OCI-LY7 (cell line): Measurements from ENCODE around the gene MACROD2. TPM values are rescaled to one million over a fixed set of nuclear protein-coding genes. Genes with fewer than 3 reads are reported as not detected.

Experiments used
- BruUV-seq: library from RNA; stranded (reverse); fragments of 400-500 nt; replicated peaks from 2 replicates; lab custom pipeline; 2021; lab: Mats Ljungman, UMichigan
- CTCF ChIA-PET: fragments of 300-600 bp; sonication (Branson Sonifier 250); formaldehyde crosslinking; loops from one replicate; lab custom pipeline; 2022; ENCODE audit warnings: antibody characterized with exemption; ENCODE audit not compliant: unreplicated experiment; lab: Charles Lee
- POLR2A ChIA-PET: fragments of 300-600 bp; sonication (Branson Sonifier 250); formaldehyde crosslinking; loops from one replicate; lab custom pipeline; 2022; ENCODE audit warnings: antibody characterized with exemption; lab: Charles Lee
- DNase-seq: peaks from one replicate; pipeline ENCODE4 v3.0.0-alpha.2; 2015; ENCODE audit warnings: low spot score
- H2AFZ ChIP-seq: fragments of 200-600 bp; sonication (generic), shearing (Covaris generic); 2 replicates; pipeline ENCODE4 v1.6.1; 2014; ENCODE audit warnings: mild to moderate bottlenecking, antibody characterized with exemption, low read length, moderate library complexity
- H3K27ac ChIP-seq: fragments of 200-600 bp; sonication (generic); 2 replicates; pipeline ENCODE4 v1.5.1; 2014; ENCODE audit warnings: mixed run types, low read depth, mild to moderate bottlenecking, moderate library complexity, low read length, inconsistent platforms; ENCODE audit not compliant: poor library complexity, severe bottlenecking
- H3K36me3 ChIP-seq: fragments of 200-600 bp; sonication (generic); 2 replicates; pipeline ENCODE4 v1.6.1; 2014; ENCODE audit warnings: mild to moderate bottlenecking, antibody characterized with exemption, low read length, moderate library complexity, mixed read lengths; ENCODE audit not compliant: insufficient read depth
- H3K4me1 ChIP-seq: fragments of 200-600 bp; sonication (generic); 2 replicates; pipeline ENCODE4 v1.5.1; 2014; ENCODE audit warnings: mild to moderate bottlenecking, low read length; ENCODE audit not compliant: insufficient read depth, poor library complexity, severe bottlenecking
- H3K4me2 ChIP-seq: fragments of 200-600 bp; sonication (generic); 2 replicates; pipeline ENCODE4 v1.6.1; 2014; ENCODE audit warnings: mild to moderate bottlenecking, low read length
- H3K4me3 ChIP-seq: fragments of 200-600 bp; sonication (generic); 2 replicates; pipeline ENCODE4 v1.5.1; 2014; ENCODE audit warnings: mild to moderate bottlenecking, low read depth, low read length; ENCODE audit not compliant: poor library complexity, severe bottlenecking
- H3K79me2 ChIP-seq: fragments of 200-600 bp; sonication (generic); 2 replicates; pipeline ENCODE4 v1.6.1; 2016; ENCODE audit warnings: low read depth, mild to moderate bottlenecking, low read length, moderate library complexity, mixed read lengths; ENCODE audit not compliant: insufficient read depth
- H3K9me2 ChIP-seq: fragments of 200-600 bp; sonication (generic); 2 replicates; pipeline ENCODE4 v1.6.1; 2016; ENCODE audit warnings: mild to moderate bottlenecking, low read length, mixed read lengths; ENCODE audit not compliant: insufficient read depth
- H3K9me3 ChIP-seq: fragments of 200-600 bp; sonication (generic); 2 replicates; pipeline ENCODE4 v1.6.1; 2014; ENCODE audit warnings: mild to moderate bottlenecking, mixed run types, low read length, mixed read lengths
- H4K20me1 ChIP-seq: fragments of 200-600 bp; sonication (generic); 2 replicates; pipeline ENCODE4 v1.6.1; 2014; ENCODE audit warnings: mild to moderate bottlenecking, antibody characterized with exemption, low read length, moderate library complexity, mixed read lengths; ENCODE audit not compliant: insufficient read depth
- EZH2phosphoT487 ChIP-seq: fragments of 200-600 bp; sonication (generic); IDR thresholded peaks from 2 replicates; pipeline ENCODE4 v1.6.1; 2018; ENCODE audit warnings: low read depth, borderline replicate concordance, mild to moderate bottlenecking, mixed run types, antibody characterized with exemption, low read length, moderate library complexity, mixed read lengths
- intact Hi-C: fragments of 100-400 bp; cut with micrococcal nuclease; formaldehyde crosslinking; loops from one replicate; pipeline ENCODE4 v1.10.0; 2022; ENCODE audit not compliant: unreplicated experiment
- total RNA-seq, 2 experiments: library from RNA; depleted of rRNA in 1 of 2; stranded (reverse); fragments of >200 nt in 1 of 2; shearing (Covaris generic) in 1 of 2; gene quantifications; 2 replicates each; pipeline ENCODE4 v1.2.3, GENCODE V29; 2014 to 2022
- TF ChIP-seq, protein P1 (sequence below): fragments of 200-600 bp; sonication (generic); conservative IDR thresholded peaks from 2 replicates; pipeline ENCODE4 v1.5.1; 2014; ENCODE audit warnings: mild to moderate bottlenecking, antibody characterized with exemption, low read length, moderate library complexity, mixed read lengths

Gene MACROD2
- total RNA-seq, 2 experiments from 2014 or later, result 0.09 to 4.5 TPM

DNA sequence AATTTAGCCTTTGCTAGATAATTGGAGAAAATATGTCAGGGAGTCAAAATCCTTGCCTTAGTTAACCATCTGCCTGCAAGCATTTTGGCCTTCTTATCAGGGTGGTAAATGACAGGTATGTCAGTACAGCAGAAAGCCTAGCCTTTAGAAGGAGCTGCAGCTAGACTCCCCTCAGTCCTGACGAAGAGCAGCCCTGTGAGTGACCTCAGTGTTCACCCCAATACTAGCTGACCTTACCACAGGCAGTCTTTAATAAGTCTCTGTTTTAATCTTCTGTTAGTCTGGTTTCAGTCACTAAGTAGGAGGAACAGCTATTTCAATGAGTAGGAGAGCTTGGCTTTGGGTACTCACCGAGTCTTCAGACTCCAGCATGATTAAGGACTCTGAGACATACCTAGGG, 682.1 kb downstream of the MACROD2 start:
- intact Hi-C loops, result no loop called here
- H3K4me1 ChIP-seq, result no peaks in the 10 kb centered on the region
- H4K20me1 ChIP-seq, result no peaks in the 10 kb centered on the region
- H2AFZ ChIP-seq, result no peak overlapping the region
- H3K9me2 ChIP-seq, result no peaks in the 10 kb centered on the region
- no peaks in the 10 kb centered on the region for H3K36me3 ChIP-seq
- H3K9me3 ChIP-seq, result no peaks in the 10 kb centered on the region
- TF ChIP-seq EZH2phosphoT487, result no peak
- TF ChIP-seq, protein P1, sequence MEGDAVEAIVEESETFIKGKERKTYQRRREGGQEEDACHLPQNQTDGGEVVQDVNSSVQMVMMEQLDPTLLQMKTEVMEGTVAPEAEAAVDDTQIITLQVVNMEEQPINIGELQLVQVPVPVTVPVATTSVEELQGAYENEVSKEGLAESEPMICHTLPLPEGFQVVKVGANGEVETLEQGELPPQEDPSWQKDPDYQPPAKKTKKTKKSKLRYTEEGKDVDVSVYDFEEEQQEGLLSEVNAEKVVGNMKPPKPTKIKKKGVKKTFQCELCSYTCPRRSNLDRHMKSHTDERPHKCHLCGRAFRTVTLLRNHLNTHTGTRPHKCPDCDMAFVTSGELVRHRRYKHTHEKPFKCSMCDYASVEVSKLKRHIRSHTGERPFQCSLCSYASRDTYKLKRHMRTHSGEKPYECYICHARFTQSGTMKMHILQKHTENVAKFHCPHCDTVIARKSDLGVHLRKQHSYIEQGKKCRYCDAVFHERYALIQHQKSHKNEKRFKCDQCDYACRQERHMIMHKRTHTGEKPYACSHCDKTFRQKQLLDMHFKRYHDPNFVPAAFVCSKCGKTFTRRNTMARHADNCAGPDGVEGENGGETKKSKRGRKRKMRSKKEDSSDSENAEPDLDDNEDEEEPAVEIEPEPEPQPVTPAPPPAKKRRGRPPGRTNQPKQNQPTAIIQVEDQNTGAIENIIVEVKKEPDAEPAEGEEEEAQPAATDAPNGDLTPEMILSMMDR, result no peak
- POLR2A ChIA-PET, result interaction anchor here (1.2 kb wide), 1 partner anchor 22 kb away, joined by 5 read pairs; no protein-coding TSS in a partner anchor
- no peak overlapping the region for H3K27ac ChIP-seq
- no peak overlapping the region for H3K4me3 ChIP-seq
- no peaks in the 10 kb centered on the region for H3K79me2 ChIP-seq
- CTCF ChIA-PET, result no interaction called here
- H3K4me2 ChIP-seq, result no peak overlapping the region
- no TSS peak for BruUV-seq
- no peak for DNase-seq

DNA sequence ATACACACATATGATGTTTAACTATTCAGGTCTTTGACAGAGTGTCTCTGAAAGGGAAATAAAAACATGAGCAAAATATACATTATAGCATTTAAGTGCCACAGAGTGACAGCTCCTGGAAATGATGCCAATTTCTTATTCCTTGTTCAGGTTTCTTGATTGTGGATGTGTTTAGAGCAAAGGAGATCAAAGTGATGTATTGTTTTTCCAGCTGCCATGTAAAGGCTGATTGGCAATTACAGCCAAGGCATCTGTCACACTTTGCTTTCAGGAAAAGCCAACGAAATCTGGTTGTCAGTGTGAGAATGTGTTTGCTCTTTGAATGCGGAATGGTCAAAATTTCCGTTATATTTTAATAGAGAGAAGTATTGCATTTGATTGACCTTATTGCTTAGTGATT, 689.9 kb downstream of the MACROD2 start:
- intact Hi-C loops, result no loop called here
- ChIA-PET POLR2A (interaction anchor here (0.5 kb wide), 1 partner anchor 1991 kb away, joined by 3 read pairs; no protein-coding TSS in a partner anchor), CTCF (no interaction called here)
- Histone ChIP-seq H3K36me3 (no peaks in the 10 kb centered on the region), H3K79me2 (no peaks in the 10 kb centered on the region), H3K4me3 (no peak overlapping the region), H3K9me3 (no peaks in the 10 kb centered on the region), H3K4me1 (no peaks in the 10 kb centered on the region), H3K4me2 (no peak overlapping the region), H3K9me2 (no peaks in the 10 kb centered on the region), H3K27ac (no peak overlapping the region), H4K20me1 (no peaks in the 10 kb centered on the region), H2AFZ (no peak overlapping the region)
- no peak for DNase-seq
- TF ChIP-seq, protein P1, result no peak
- TF ChIP-seq EZH2phosphoT487, result no peak
- BruUV-seq, result no TSS peak

GRCh38 chr20:14687313-14687712, 692.0 kb downstream of the MACROD2 start:
- ChIA-PET CTCF (no interaction called here), POLR2A (no interaction called here)
- no peaks in the 10 kb centered on the region for H3K4me1 ChIP-seq
- no TSS peak for BruUV-seq
- H3K4me2 ChIP-seq, result no peak overlapping the region
- TF ChIP-seq, protein P1, result no peak
- H3K9me3 ChIP-seq, result no peaks in the 10 kb centered on the region
- H2AFZ ChIP-seq, result no peak overlapping the region
- H3K4me3 ChIP-seq, result no peak overlapping the region
- H3K36me3 ChIP-seq, result no peaks in the 10 kb centered on the region
- H3K9me2 ChIP-seq, result no peaks in the 10 kb centered on the region
- no peak overlapping the region for H3K27ac ChIP-seq
- no peak for DNase-seq
- intact Hi-C loops, result no loop called here
- H4K20me1 ChIP-seq, result no peaks in the 10 kb centered on the region
- no peaks in the 10 kb centered on the region for H3K79me2 ChIP-seq
